GM21390 (cell line): ENCODE data around the gene ZMYND11.
"Not testable (repeated sequence)": the region's sequence is repeated elsewhere in the genome, so short reads cannot be mapped to it uniquely, and the experiment has no call there.

Experiments used
- ATAC-seq: cut with Tn5 transposase; IDR thresholded peaks from one replicate; pipeline ENCODE4 v1.9.1; 2021; ENCODE audit not compliant: unreplicated experiment

Gene ZMYND11

DNA sequence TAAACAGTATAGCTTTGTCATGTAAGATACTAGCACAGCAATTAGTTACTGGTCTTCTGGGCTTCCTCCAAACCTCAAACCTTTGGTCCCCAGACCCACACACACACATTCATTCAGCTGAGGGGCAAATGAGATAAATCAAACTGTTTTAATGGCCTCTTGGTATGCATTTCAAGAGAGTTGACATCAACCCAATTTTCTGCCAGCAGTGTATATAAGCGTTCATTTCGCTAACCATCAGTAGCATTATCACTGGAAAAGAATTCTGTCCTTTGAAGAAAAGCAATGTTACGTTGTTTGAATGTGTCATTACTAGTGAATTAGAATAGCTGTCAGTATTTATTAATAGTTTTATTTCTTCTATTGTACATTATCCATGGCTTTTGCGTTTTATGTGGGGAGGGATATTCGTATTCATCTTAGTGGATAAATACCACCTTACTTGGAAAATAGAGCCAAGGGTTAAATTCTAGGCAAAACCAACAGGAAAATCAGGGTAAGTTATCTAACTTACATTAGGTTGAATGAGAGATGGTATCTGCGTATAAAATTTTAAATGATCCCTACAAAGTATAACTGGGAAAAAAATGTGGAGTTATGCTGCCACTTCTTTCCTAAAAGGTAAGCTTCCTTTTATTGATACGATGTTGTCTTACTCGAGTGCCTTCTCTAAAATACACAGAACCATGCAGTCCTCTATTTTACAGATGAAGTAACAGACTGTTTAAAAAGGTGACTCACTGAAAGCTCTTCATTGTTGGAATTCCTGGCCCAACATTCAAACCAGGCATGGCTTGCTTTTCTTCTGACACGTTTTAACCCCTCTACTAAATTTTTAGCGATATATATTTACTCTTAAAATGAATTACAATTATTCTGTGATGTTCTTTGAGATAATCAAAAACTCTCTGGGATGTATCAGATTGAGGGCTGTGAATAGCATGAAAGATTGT is 2.0 kb upstream of the ZMYND11 start:
- ATAC-seq, result no peak

DNA sequence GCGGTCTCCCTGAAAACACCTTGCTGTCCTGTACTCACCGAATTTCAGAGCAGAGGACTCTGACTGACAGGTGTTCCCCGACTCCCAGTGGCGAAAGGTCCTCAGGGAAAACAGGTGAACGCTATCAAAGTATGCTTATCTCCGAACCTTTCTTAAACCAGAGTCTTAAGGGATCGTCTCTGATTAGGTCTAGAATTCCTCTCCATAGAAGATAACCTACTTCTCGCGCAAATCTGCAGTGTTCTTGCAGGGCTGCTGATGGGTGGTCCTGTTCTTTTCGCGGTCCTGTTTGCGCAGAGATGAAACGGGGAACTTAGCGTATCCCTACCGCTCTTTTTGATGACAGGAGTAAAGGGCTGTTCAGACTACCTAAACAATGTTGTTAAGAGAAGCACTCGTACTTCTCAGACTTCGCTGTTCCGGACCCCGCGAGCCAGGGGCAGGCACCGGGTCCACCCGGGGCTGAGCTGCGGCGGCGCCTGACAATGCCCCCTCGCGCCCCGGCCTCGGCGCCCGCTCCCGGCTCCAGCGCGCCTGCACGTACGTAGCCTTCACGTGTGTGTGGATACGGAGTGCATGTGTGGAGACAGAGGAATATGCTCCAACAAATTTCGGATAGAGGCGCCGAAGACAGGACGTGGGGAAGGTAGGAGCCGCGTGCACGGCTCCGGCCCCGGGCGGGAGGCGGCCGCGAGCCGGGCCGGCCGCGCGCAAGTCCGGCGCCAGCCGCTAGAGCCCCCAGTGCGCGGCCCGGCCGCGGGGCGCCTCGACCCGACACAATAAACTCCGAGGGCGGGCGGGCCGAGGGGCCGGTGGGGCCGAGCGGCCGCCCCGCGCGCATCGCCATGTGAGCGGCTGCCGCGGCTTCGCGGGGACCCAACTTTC is 766 bp upstream of the ZMYND11 start:
- ATAC-seq, result peak; percentile 37

DNA sequence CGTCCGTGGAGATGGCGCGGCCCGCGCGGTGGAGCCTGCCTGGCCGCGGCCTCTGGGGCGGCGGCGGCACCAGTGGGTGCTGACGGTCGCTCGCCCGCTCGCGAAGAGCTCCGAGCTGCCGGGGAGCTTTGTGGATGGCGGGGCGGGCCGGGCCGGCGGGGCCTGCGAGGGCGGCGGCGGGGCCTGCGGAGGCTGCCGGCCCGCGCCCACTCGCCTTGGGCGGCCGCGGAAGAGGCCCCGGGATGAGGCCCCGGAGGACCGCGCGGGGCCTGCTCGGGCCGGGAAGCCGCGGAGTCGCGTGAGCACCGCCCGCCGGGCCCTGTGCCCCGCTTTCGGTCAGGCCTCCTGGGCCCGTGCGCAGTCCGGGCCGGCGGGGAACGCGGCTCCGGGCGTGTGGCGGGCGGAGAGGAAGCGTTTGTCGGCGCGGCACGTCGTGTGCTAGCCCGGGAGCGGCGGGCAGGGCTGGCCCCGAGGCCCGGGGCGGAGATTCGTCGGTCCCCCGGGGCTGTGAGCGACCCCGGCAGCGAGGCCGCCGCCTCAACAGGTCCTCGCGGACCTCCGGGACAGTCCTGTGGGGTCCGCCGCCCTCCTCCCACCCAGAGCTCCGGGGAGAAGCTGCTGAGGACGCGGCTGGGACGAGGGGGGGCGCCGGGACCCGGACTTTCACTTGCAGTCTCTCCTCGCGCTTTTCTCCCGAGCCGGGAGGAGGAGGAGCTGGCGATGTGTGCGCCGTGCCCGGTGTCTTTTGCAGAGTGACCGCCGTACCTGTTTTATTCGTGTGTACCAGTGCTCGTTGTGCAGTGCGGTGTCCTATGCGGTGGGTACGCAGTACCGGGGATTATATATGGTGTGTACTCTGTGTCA is 578 bp downstream of the ZMYND11 start:
- ATAC-seq, result peak; percentile 27

DNA sequence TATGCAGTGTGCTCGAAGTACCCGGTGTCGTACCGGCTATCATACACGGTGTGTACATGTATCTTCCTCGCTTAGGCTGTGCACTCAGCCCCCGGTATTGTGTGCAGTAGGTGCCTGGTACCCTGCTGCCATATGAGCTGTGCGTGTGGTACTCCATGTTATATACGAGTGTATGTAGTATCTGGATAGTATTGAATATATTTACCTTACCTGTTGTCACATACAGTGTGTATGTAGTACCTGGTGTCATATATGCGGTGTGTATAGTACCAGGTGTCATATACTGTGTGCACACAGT is 1.2 kb downstream of the ZMYND11 start:
- peak; percentile 15 for ATAC-seq

DNA sequence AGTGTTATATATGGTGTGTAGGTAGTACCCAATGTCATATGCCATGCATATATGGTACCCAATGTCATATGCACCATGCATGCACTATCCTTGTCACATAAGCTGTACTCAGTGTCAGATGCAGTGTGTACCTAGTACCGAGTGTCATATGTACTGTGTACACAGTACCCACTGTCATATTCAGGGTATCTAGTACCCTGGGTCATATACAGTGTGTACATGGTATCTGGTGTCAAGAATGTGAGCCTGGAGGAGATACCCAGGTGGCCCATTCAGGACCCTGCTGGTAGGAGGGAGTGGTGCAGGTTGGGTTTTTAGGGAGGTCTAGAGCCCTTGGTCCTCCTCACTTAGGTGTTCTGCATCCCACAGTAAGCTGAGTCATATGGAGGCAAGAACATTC is 1.8 kb downstream of the ZMYND11 start:
- ATAC-seq, result no peak

DNA sequence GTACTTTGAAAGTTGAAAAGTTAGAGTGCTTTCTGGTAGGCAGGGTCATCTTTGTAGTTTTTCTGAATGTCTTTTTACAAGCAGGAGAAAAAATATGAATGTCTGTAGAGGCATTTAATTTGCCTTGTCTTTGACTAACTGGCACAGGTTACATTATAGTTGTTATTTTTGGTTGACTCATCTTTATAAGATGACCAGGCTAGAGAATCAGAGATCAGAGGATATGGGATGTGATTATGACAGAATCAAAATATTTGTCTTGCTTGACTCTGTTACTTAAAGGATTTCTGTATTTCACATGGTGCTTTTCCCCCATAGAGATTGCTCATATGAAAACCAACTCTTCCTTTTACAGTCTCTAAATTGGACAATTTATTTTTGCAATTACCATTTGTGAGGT is 2.4 kb downstream of the ZMYND11 start:
- ATAC-seq, result no peak

DNA sequence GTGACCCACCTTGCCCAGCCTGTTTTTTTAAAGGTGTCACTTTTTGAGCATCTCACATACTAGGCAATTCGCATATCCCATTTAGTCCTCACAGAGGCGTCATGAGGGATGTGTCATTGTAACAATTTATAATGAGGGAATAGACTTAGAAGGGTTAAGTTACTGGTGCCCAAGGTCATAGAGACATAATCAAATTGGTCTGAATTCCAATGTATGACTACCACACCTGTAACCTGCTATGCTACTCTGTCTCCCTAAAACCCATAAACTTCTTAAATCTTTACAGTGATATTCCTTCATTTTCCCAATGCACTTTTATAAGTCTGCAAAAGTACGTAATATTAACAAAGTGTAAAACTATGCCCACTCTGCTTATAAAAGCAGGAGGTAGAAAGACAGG is 7.1 kb downstream of the ZMYND11 start:
- no peak for ATAC-seq

DNA sequence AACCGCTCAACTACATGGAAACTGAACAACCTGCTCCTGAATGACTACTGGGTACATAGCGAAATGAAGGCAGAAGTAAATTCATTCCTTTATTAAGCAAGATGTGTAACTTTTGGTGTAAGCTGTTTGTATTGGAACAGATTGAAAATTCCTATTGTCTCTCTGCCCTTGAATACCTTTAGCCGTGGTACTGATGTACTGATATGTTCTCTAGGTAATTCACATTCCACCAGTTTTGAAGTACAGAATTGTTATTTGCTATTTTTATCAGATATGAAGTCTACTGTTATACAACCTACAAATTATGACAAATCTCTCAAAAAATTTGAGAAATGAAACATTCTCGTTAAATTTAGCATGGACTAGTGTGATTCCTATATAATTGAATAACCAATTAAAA is 17.7 kb downstream of the ZMYND11 start:
- no peak for ATAC-seq

DNA sequence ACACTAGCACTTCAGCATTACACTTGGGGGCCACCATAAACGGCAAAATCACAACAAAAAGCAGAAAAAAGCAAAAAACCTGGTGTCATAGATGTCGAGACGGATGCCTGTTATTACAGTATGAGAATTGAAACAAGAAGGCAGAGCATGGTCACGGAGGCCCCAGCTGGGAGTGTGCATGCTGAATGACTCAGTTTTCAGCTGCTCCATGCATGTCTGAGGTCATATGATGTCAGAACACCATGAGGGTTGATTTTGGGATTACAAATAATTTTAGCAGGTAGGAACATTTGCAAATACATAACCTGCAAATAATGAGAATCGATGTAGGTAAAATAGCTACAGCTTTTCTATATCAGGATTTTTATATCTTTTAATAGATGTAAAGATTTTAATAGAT is 19.1 kb downstream of the ZMYND11 start:
- no peak for ATAC-seq

DNA sequence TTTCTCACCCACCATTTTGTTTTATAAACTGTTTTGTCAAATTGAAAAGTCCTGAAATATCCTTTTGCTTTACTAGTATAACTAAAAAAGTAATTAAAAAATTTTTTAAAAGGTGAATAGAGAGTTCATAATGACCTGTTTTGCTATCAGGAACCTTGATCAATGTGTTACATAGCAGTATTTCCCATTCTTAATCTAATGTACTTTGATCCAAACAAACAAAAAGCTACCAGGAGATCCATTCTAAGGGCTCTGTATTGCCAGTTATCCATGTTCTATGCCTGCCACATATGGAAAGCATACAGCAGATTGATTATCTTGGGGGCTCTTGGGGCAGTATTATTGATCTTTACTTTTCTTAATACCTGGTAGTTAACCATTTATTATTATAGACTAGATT is 32.1 kb downstream of the ZMYND11 start:
- ATAC-seq, result no peak

DNA sequence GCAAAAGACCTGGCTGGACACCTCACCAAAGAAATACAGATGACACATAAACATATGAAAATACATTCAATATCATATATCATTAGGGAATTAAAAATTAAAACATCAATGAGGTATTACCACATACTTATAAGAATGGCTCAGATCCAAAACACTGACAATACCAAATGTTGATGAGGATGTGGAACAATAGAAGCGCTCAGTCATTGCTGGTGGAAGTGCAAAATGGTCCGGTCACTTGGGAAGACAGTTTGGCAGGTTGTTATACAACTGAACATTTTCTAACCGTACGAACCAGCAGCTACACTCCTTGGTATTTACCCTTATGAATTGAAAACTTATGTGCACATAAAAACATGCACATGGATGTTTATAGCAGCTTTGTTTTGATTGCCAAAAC is 38.5 kb downstream of the ZMYND11 start:
- no peak for ATAC-seq

DNA sequence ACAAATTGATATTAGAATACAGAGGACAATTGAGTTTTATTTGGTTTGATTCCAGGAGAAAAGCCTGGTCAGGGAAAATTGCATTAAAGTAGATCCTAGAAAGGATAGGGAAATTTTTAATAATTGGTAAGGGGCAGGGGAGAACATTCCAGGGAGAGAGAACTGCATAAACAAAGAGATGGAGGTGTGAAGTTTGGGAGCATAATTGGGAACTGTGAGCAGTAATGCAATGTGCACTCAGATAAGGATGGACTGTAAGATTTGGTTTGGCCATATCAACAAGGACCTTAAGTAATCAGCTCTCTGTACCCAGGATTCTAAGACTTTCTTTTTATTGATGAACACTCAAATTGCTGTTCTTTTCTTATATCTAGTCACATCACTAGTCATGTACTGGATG is 41.4 kb downstream of the ZMYND11 start:
- ATAC-seq, result no peak

DNA sequence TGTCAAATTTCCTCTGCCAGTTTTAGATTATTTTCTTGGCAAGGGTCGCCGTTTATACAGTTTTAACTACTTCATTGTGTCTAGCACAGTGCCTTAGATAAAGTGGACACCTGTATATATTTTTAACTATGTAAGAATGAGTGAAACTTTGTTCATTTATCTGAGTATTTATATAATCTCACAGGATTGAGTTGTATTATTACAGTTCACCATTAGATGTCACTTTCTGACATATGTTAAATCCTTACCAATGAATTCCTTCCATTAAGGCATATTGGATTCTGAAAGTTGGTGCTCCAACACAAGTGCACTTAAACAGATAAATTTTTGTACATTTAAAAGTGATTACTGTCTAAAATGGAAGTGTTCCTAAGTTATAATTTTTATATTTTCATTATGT is 43.0 kb downstream of the ZMYND11 start:
- no peak for ATAC-seq

DNA sequence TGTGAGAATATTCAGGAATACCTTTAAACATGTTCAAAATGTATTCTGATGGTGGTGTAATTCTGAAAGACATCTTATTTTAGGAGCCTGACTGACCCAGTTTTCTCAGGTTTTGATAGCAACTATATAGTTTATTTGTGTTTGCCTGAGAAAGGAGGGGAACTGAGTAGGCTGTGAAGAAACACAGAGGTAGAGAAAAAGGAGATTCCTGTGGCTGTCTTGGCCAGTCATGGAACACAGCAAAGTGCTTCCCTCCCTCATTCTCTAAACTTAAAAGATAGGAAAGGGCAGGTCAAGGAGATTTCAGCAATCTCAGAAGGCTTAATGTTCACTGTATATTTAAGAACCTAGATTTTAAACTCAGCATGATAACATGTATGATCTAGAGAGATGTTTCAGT is 43.5 kb downstream of the ZMYND11 start:
- no peak for ATAC-seq

DNA sequence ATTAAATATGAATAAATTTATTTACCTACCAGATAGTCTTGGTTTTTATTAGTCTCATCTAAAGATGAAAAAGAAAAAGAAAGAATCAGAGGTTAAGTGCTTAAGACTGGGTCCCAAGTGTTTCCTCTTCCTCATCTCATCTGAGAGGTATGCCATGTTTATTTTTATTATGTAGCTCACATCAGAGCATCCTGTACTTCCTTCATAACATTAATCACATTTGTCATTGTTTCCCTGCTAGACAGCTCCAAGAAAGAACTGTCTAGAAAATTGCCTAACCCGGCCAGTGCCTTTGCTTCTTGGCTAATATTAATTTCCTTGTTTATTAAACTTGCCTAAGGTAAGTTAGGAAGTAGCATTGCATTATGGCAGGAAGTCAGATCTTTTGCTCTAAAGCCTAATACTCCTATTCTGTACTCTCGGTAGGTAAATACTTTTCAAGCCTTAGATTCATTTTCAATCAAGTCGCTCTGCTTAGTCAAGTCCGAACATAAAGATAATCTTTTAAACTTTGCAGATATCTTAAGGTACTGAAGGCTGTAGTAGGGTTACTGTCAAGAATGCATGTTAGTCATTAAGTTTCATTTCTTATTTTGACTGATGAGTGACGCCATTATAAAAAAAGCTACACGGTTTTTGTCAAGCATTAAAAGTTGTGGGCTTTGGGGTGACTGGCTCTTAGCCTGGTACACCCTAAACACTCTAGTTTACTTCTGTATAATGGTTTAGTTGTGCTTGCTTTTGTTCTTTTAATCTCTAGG is 47.4 kb downstream of the ZMYND11 start:
- no peak for ATAC-seq

DNA sequence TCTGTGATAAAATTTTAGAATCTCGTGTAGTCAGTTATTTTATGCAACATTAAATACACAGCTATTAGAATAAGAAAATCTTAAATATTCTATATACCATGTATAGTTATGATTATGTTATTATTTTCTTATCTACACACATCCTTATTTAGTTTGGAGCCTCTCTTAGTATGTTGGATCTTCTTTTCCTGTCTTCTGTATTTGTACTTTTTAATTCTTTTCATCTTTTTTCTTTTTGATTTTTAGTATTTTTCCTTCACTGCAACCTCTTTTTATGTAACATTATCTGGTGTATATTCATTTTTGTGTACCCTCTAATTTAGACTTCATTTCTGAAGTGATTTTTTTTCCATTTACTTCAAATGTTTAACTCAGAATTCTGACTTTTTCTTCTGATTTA is 48.9 kb downstream of the ZMYND11 start:
- ATAC-seq, result no peak

DNA sequence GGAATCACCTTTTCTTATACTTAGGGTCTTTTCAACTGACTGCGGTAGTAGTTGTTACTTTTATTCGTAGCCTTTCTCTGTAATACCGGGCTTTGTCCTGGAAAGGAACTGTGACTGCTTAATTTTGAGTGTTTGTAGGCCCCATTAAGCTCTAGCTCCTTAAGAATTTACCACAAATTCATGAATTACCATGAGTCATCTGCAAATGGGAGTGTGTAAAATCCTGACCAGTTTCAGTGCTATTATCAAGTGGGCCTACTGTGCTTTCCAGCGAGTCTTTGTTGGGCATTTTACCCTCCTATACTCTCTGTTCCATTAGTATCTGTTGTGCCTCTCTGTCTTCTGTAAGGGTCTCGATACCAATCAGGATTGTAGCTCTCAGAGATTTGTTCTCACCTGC is 49.7 kb downstream of the ZMYND11 start:
- ATAC-seq, result no peak

DNA sequence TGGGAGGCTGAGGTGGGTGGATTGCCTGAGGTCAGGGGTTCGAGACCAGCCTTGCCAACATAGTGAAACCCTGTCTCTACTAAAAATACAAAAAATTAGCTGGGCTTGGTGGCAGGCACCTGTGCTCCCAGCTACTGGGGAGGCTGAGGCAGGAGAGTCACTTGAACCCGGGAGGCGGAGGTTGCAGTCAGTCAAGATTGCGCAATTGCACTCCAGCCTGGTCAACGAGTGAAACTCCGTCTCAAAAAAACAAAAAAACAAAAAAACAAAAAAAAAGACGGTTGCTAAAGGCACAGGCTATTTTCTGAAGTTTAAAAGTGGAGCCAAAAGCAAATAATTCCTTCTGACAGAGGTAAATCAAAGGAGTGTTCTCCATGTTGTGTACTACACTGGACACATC is 50.3 kb downstream of the ZMYND11 start:
- not testable (repeated sequence) for ATAC-seq

DNA sequence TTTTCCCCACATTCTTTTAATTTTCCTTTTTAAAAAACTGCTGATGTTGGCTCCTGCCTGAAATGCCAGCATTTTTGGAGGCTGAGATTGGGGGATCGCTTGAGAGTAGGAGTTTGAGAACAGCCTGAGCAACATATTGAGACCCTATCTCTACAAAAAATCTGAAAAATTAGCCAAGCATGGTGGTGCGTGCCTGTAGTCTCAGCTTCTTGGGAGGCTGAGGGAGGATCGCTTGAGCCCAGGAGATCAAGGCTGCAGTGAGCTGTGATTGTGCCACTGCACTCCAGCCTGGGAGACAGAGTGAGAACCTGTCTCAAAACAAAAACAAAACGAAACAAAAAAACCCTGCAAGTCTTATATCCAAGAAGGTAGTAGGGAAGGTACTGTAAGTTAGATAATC is 51.7 kb downstream of the ZMYND11 start:
- ATAC-seq, result no peak

DNA sequence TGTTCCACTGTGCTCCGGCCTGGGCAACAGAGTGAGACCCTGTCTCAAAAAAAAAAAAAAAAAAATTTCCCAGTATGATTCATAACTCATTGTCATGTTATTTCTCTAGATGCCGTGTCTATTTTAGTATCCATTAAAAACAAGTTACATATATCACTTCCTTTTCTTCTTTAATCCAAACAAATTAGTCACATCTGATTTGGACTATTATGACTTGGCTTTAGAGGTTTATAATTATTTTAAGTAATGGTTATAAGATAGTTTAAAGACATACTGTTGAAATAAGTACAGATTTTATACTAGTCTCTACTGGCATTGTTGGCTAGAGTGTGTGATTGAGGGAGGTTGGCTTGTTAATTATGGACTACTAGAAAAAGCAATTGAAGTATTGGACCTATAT is 53.3 kb downstream of the ZMYND11 start:
- no peak for ATAC-seq

DNA sequence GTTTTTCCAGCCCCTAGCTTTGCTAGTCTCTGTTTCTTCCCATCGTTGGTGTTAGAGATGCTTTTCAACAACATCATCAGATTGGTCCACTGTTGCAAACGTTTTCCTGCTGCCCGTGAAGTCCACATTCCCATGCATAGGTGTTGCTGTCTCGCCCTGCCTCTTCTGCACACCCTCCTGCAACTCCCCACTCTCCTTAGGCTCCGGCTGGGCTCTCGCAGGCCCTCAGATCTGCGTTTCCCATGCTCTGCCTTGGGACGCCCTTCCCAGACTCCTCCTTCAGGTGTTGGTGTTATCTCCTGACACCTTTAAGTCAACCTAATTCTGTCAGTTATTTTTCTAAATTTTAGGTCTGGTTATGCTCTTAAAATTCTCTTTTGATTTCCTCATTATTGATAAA is 55.0 kb downstream of the ZMYND11 start:
- no peak for ATAC-seq
